KOPT-K1 (cell line): Measurements from ENCODE around the gene HFM1.
"Not testable (repeated sequence)": the region's sequence is repeated elsewhere in the genome, so short reads cannot be mapped to it uniquely, and the experiment has no call there.

Source experiments
- H3K27ac ChIP-seq: fragments of 200-600 bp; sonication (generic); 2 replicates; pipeline ENCODE4 v1.5.1; 2016; ENCODE audit warnings: antibody characterized with exemption, mild to moderate bottlenecking, low read depth, low read length; ENCODE audit not compliant: poor library complexity, severe bottlenecking
- H3K36me3 ChIP-seq: fragments of 200-600 bp; sonication (generic); 2 replicates; pipeline ENCODE4 v1.5.1; 2017; ENCODE audit warnings: antibody characterized with exemption, mild to moderate bottlenecking, low read length, moderate library complexity; ENCODE audit not compliant: insufficient read depth
- H3K9me3 ChIP-seq: fragments of 200-600 bp; sonication (generic); 2 replicates; pipeline ENCODE4 v1.5.1; 2017; ENCODE audit warnings: antibody characterized with exemption, low read length, mild to moderate bottlenecking; ENCODE audit not compliant: insufficient read depth, poor library complexity, severe bottlenecking

Gene HFM1

GRCh38 chr1:91397605-91398004 is 7.0 kb downstream of the HFM1 start:
- no peaks in the 10 kb centered on the region for H3K9me3 ChIP-seq
- H3K27ac ChIP-seq = no peak overlapping the region
- H3K36me3 ChIP-seq = no peaks in the 10 kb centered on the region

- H3K27ac ChIP-seq = no peak overlapping the region
- no peaks in the 10 kb centered on the region for H3K9me3 ChIP-seq
- no peaks in the 10 kb centered on the region for H3K36me3 ChIP-seq
Measured at GRCh38 chr1:91393042-91393441, 11.6 kb downstream of the HFM1 start.

- H3K9me3 ChIP-seq = no peaks in the 10 kb centered on the region
- no peaks in the 10 kb centered on the region for H3K36me3 ChIP-seq
Measured at GRCh38 chr1:91386109-91386508, 18.5 kb downstream of the HFM1 start.

GRCh38 chr1:91383456-91383855 is 21.2 kb downstream of the HFM1 start:
- no peaks in the 10 kb centered on the region for H3K36me3 ChIP-seq
- no peak overlapping the region for H3K27ac ChIP-seq

More at GRCh38 chr1:91386109-91386508, 18.5 kb downstream of the HFM1 start:
- no peak overlapping the region for H3K27ac ChIP-seq

GRCh38 chr1:91381844-91382243 is 22.8 kb downstream of the HFM1 start:
- H3K27ac ChIP-seq = no peak overlapping the region
- H3K9me3 ChIP-seq = no peaks in the 10 kb centered on the region
- no peaks in the 10 kb centered on the region for H3K36me3 ChIP-seq

More at GRCh38 chr1:91383456-91383855, 21.2 kb downstream of the HFM1 start:
- H3K9me3 ChIP-seq = no peaks in the 10 kb centered on the region

- no peaks in the 10 kb centered on the region for H3K9me3 ChIP-seq
- no peaks in the 10 kb centered on the region for H3K36me3 ChIP-seq
- no peak overlapping the region for H3K27ac ChIP-seq
Measured at GRCh38 chr1:91374086-91374485, 30.6 kb downstream of the HFM1 start.

- H3K27ac ChIP-seq, H3K9me3 ChIP-seq: not testable (repeated sequence)
Measured at GRCh38 chr1:91372230-91372629, 32.4 kb downstream of the HFM1 start.

GRCh38 chr1:91349524-91349923 is 55.1 kb downstream of the HFM1 start:
- H3K36me3 ChIP-seq = no peaks in the 10 kb centered on the region
- H3K27ac ChIP-seq = no peak overlapping the region
- peaks cover 7% of the 10 kb centered on the region for H3K9me3 ChIP-seq

More at GRCh38 chr1:91372230-91372629, 32.4 kb downstream of the HFM1 start:
- not testable (repeated sequence) for H3K36me3 ChIP-seq

GRCh38 chr1:91346824-91347223 is 57.8 kb downstream of the HFM1 start:
- Histone ChIP-seq H3K36me3 (no peaks in the 10 kb centered on the region), H3K9me3 (no peaks in the 10 kb centered on the region), H3K27ac (no peak overlapping the region)

- Histone ChIP-seq H3K36me3 (no peaks in the 10 kb centered on the region), H3K27ac (no peak overlapping the region)
Measured at GRCh38 chr1:91345395-91346005, 59.1 kb downstream of the HFM1 start.

GRCh38 chr1:91338501-91338900 is 66.1 kb downstream of the HFM1 start:
- Histone ChIP-seq H3K9me3 (no peaks in the 10 kb centered on the region), H3K36me3 (no peaks in the 10 kb centered on the region), H3K27ac (no peak overlapping the region)

More at GRCh38 chr1:91345395-91346005, 59.1 kb downstream of the HFM1 start:
- H3K9me3 ChIP-seq = no peaks in the 10 kb centered on the region

GRCh38 chr1:91335603-91336002 is 69.0 kb downstream of the HFM1 start:
- Histone ChIP-seq H3K27ac (no peak overlapping the region), H3K36me3 (no peaks in the 10 kb centered on the region), H3K9me3 (no peaks in the 10 kb centered on the region)

GRCh38 chr1:91334856-91335255 is 69.8 kb downstream of the HFM1 start:
- Histone ChIP-seq H3K9me3 (no peaks in the 10 kb centered on the region), H3K36me3 (no peaks in the 10 kb centered on the region), H3K27ac (no peak overlapping the region)

- Histone ChIP-seq H3K27ac (no peak overlapping the region), H3K9me3 (no peaks in the 10 kb centered on the region), H3K36me3 (no peaks in the 10 kb centered on the region)
Measured at GRCh38 chr1:91325456-91325855, 79.2 kb downstream of the HFM1 start.

- Histone ChIP-seq H3K36me3 (no peaks in the 10 kb centered on the region), H3K27ac (no peak overlapping the region), H3K9me3 (no peaks in the 10 kb centered on the region)
Measured at GRCh38 chr1:91314643-91315042, 90.0 kb downstream of the HFM1 start.

- H3K27ac ChIP-seq = no peak overlapping the region
- H3K9me3 ChIP-seq = no peaks in the 10 kb centered on the region
- H3K36me3 ChIP-seq = no peaks in the 10 kb centered on the region
Measured at GRCh38 chr1:91311672-91312071, 93.0 kb downstream of the HFM1 start.
